ENCODE data around the gene PDE6H.

- no peak for TF ChIP-seq POLR2AphosphoS5 (IDR thresholded peaks at IDR 0.05)
- TF ChIP-seq CTCF (IDR thresholded peaks at IDR 0.05) = no peak
These were observed 21.8 kb downstream of the PDE6H start for GRCh38 chr12:14994610-14995009.

Measured in gastroesophageal sphincter (tissue), 3 donors.